ENCODE results near the gene ASCL2.

DNA sequence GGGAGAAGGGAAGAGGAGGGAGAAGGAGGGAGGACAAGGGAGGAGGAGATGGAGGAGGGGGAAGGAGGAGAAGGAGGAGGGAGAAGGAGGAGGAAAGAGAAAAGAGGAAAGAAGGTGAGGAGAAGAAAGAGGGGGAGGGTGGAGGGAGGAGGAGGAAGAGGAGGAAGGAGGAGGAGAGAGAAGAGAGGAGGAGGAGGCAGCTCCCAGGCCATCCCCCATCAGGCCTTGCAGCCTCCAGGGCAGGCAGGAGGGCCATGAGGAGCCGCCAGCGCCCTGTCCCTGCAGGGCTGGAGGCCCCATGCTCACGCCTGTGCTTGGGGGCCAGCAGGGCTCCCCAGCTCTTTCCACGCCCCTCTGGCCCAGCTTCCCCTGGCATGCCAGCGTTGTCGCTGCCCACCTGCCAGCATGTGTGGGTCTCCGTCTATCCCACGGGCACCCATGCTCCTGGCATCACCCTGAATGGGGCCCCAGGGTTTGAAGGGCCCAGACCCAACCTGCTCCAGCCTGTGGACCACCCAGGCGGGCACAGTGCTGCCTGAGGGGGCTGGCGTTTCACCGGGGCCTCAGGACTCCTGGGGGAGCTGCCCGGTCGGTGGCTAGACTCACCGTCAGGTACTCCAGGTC is 36.6 kb upstream of the ASCL2 start:
- TF ChIP-seq POLR2A (IDR thresholded peaks at IDR 0.05; ENCODE audit: low read depth, low read length) (no peak), RAD21 (IDR thresholded peaks at IDR 0.05; ENCODE audit: low read length) (no peak), CEBPB (IDR thresholded peaks at IDR 0.05; ENCODE audit: low read depth, low read length) (no peak)

Data from IMR-90 (cell line).